KMS-11 (cell line): ENCODE data around the gene CRYBA2.

ENCODE experiments used
- H2AFZ ChIP-seq: fragments of 200-600 bp; sonication (generic); 2 replicates; pipeline ENCODE4 v1.6.1; 2016; ENCODE audit warnings: antibody characterized with exemption, mixed run types, low read depth
- H3K27ac ChIP-seq: fragments of 200-600 bp; sonication (generic); 2 replicates; pipeline ENCODE4 v1.6.1; 2016; ENCODE audit warnings: mild to moderate bottlenecking, mixed run types
- H3K27me3 ChIP-seq: fragments of 200-600 bp; sonication (generic); 2 replicates; pipeline ENCODE4 v1.6.1; 2017; ENCODE audit warnings: mild to moderate bottlenecking, low read depth, mixed run types, moderate library complexity; ENCODE audit not compliant: insufficient read depth
- H3K36me3 ChIP-seq: fragments of 200-600 bp; sonication (generic); 2 replicates; pipeline ENCODE4 v1.6.1; 2017; ENCODE audit warnings: mild to moderate bottlenecking, mixed run types; ENCODE audit not compliant: insufficient read depth
- H3K4me1 ChIP-seq: fragments of 200-600 bp; sonication (generic); 2 replicates; pipeline ENCODE4 v1.6.1; 2016; ENCODE audit warnings: mild to moderate bottlenecking, low read depth, mixed run types; ENCODE audit not compliant: poor library complexity, severe bottlenecking
- H3K4me2 ChIP-seq: fragments of 200-600 bp; sonication (generic); 2 replicates; pipeline ENCODE4 v1.7.0; 2016; ENCODE audit warnings: mild to moderate bottlenecking, mixed run types
- H3K4me3 ChIP-seq: fragments of 200-600 bp; sonication (generic); IDR thresholded peaks from 2 replicates; pipeline ENCODE4 v1.6.1; 2017; ENCODE audit warnings: low read depth, low read length, mixed read lengths; ENCODE audit not compliant: insufficient read depth
- H3K79me2 ChIP-seq: fragments of 200-600 bp; sonication (generic); 2 replicates; pipeline ENCODE4 v1.6.1; 2016; ENCODE audit warnings: low read depth, mixed run types; ENCODE audit not compliant: insufficient read depth
- H3K9ac ChIP-seq: fragments of 200-600 bp; sonication (generic); 2 replicates; pipeline ENCODE4 v1.6.1; 2016; ENCODE audit warnings: mild to moderate bottlenecking, mixed run types
- H4K20me1 ChIP-seq: fragments of 200-600 bp; sonication (generic); 2 replicates; pipeline ENCODE4 v1.6.1; 2016; ENCODE audit warnings: mild to moderate bottlenecking, mixed run types; ENCODE audit not compliant: insufficient read depth
- TF ChIP-seq, protein P1 (sequence below): fragments of 200-600 bp; sonication (generic); conservative IDR thresholded peaks from 2 replicates; pipeline ENCODE4 v1.6.1; 2017; ENCODE audit warnings: low read depth, mild to moderate bottlenecking, antibody characterized with exemption, low read length, moderate library complexity, mixed read lengths

Gene CRYBA2

DNA sequence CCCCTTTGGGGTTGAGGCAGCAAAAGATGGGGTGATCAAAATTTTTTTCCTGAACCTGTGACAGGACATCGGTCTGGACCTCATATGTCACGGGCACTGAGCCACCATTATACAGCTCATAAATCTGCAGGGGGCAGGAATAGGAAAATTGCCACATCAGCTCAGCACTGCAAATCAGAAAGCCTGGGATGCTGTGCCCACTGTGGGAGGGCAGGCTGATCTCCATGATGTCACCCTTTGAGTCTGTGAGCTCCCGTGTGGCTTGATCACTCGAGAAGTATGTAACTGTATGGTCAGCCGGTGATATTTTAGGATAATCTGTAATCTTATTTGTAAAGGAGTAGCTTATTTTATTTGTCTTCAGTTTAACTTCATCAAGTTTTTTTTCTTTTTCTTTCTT is 17.7 kb upstream of the CRYBA2 start:
- no peak overlapping the region for H3K27ac ChIP-seq
- H3K4me3 ChIP-seq: no peak overlapping the region
- H3K4me2 ChIP-seq: no peak overlapping the region
- TF ChIP-seq, protein P1, sequence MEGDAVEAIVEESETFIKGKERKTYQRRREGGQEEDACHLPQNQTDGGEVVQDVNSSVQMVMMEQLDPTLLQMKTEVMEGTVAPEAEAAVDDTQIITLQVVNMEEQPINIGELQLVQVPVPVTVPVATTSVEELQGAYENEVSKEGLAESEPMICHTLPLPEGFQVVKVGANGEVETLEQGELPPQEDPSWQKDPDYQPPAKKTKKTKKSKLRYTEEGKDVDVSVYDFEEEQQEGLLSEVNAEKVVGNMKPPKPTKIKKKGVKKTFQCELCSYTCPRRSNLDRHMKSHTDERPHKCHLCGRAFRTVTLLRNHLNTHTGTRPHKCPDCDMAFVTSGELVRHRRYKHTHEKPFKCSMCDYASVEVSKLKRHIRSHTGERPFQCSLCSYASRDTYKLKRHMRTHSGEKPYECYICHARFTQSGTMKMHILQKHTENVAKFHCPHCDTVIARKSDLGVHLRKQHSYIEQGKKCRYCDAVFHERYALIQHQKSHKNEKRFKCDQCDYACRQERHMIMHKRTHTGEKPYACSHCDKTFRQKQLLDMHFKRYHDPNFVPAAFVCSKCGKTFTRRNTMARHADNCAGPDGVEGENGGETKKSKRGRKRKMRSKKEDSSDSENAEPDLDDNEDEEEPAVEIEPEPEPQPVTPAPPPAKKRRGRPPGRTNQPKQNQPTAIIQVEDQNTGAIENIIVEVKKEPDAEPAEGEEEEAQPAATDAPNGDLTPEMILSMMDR: no peak
- H3K27me3 ChIP-seq: peaks cover 21% of the 10 kb centered on the region; the same call in 1 of the 2 replicates
- H3K9ac ChIP-seq: no peak overlapping the region
- no peaks in the 10 kb centered on the region for H3K36me3 ChIP-seq
- no peaks in the 10 kb centered on the region for H3K4me1 ChIP-seq
- H3K79me2 ChIP-seq: no peaks in the 10 kb centered on the region
- no peak overlapping the region for H2AFZ ChIP-seq
- H4K20me1 ChIP-seq: no peaks in the 10 kb centered on the region

DNA sequence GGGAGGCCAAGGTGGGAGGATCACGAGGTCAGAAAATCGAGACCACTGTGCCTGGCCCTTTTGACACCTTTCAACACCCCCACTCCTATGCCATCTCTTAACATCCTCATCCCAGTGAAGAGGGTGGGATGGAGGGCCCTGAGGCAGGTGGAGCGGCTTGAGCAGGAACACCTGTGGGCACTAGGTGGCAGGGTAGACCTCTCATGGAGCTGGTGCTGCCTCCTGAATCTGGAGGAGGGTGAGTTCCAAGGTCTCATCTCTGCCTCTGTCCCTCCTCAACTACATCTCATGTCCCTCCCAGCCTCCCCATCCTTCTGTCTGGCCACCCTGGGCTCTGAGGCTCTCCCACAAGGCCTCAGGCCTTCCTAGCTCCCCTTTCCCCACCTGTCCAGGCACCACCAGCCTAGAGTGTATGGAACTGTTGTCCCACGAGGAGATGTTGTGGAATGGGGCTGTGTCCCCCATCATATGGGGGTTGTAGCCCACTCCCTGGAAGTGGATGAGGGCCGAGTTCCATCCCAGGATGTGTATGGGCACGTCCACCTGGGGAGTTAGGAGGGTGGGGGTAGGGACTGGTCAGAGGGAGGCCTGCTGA is 17.0 kb upstream of the CRYBA2 start:
- no peak overlapping the region for H3K9ac ChIP-seq
- H3K4me1 ChIP-seq: no peaks in the 10 kb centered on the region
- no peak overlapping the region for H3K4me2 ChIP-seq
- TF ChIP-seq, protein P1: peak; percentile 36; the same call in 1 of the 2 replicates
- H2AFZ ChIP-seq: no peak overlapping the region
- H3K4me3 ChIP-seq: no peak overlapping the region
- peaks cover 24% of the 10 kb centered on the region; the same call in 1 of the 2 replicates for H3K27me3 ChIP-seq
- no peaks in the 10 kb centered on the region for H3K36me3 ChIP-seq
- H4K20me1 ChIP-seq: no peaks in the 10 kb centered on the region
- H3K27ac ChIP-seq: no peak overlapping the region
- H3K79me2 ChIP-seq: no peaks in the 10 kb centered on the region

DNA sequence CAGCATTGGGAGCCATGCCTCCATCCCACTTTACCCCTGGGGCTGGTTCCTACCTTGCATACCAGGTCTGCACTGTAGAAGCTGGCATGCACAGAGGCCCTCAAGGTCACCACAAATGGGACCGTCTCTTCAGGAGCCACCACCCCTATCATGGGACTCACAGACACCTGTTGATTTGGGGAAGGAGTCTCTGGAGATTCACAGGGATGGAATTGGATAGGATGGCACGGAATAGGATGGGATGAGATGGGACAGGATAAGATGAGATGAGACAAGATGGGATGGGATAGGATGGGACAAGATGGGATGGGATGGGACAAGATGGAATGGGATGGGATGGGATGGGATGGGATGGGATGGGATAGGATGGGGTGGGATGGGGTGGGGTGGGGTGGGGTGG is 16.1 kb upstream of the CRYBA2 start:
- no peak overlapping the region for H3K4me2 ChIP-seq
- H2AFZ ChIP-seq: no peak overlapping the region
- no peaks in the 10 kb centered on the region for H3K4me1 ChIP-seq
- no peak overlapping the region for H3K4me3 ChIP-seq
- H4K20me1 ChIP-seq: no peaks in the 10 kb centered on the region
- H3K79me2 ChIP-seq: no peaks in the 10 kb centered on the region
- no peak overlapping the region for H3K9ac ChIP-seq
- peaks cover 31% of the 10 kb centered on the region; the same call in 1 of the 2 replicates for H3K27me3 ChIP-seq
- H3K27ac ChIP-seq: no peak overlapping the region
- TF ChIP-seq, protein P1: no peak
- no peaks in the 10 kb centered on the region for H3K36me3 ChIP-seq

DNA sequence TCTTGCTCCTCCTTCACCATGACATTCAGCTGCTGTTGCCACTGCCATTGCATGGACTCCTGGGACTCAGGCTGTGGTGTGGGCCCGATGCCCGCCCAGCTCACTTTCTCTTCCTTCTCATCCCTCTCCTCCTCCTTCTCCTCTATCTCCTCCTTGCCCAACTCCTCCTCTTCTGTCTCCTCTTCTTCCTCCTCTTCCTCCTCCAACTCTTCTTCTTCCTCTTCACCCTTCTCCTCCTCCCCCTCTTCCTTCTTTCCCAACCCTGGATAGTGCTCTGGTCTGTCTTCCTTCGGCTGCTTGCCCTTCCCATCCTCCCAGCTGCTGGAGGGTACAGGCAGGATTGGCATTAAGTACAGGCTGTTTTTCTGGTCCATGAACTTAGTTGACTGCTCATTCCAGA is 10.8 kb upstream of the CRYBA2 start:
- Histone ChIP-seq H3K9ac (no peak overlapping the region), H2AFZ (no peak overlapping the region), H3K27ac (no peak overlapping the region), H3K4me2 (no peak overlapping the region), H3K79me2 (no peaks in the 10 kb centered on the region), H4K20me1 (no peaks in the 10 kb centered on the region), H3K27me3 (peaks cover 59% of the 10 kb centered on the region), H3K4me1 (no peaks in the 10 kb centered on the region), H3K36me3 (no peaks in the 10 kb centered on the region), H3K4me3 (no peak overlapping the region)
- TF ChIP-seq, protein P1: no peak
